Lung (tissue), 12 donors: ENCODE data around the gene ESYT3. TPM values are rescaled to one million over a fixed set of nuclear protein-coding genes. Genes with fewer than 3 reads are reported as not detected.
A peak's percentile ranks its signal among the peaks of the same experiment; 100 is the strongest.

Source experiments
- ATAC-seq: fragments of 200-7000 bp; cut with Tn5 transposase; one replicate; pipeline ENCODE4 v1.9.1; 2020; ENCODE audit warnings: moderate number of reproducible peaks; ENCODE audit not compliant: insufficient read depth, low FRiP score
- DNase-seq, 3 donors: peaks; one replicate each; pipeline ENCODE4 v3.0.0-alpha.2; 2013 to 2017
- H3K27ac ChIP-seq, 2 donors: one replicate each; pipeline ENCODE4 v1.5.1; 2013; ENCODE audit warnings: mild to moderate bottlenecking in 2 of 2, moderate library complexity in 2 of 2, control low read depth in 1 of 2, inconsistent platforms in 1 of 2, low read depth in 1 of 2, low read length in 1 of 2
- H3K27me3 ChIP-seq, 3 donors: one replicate each; pipeline ENCODE4 v1.5.1; 2013; ENCODE audit warnings: low read length in 2 of 3; ENCODE audit not compliant: control insufficient read depth in 3 of 3, insufficient read depth in 3 of 3
- H3K36me3 ChIP-seq, 4 donors: one replicate each; pipeline ENCODE4 v1.5.1; 2013; ENCODE audit warnings: low read length in 4 of 4, mild to moderate bottlenecking in 1 of 4, moderate library complexity in 1 of 4; ENCODE audit not compliant: control insufficient read depth in 4 of 4, insufficient read depth in 4 of 4
- H3K4me1 ChIP-seq, 5 donors: one replicate each; pipeline ENCODE4 v1.5.1; 2013; ENCODE audit warnings: low read length in 5 of 5, mild to moderate bottlenecking in 2 of 5, moderate library complexity in 1 of 5; ENCODE audit not compliant: control insufficient read depth in 5 of 5, insufficient read depth in 5 of 5
- H3K4me3 ChIP-seq: one replicate; pipeline ENCODE4 v1.5.1; 2013; ENCODE audit warnings: mild to moderate bottlenecking, control low read depth, moderate library complexity
- H3K9ac ChIP-seq, 2 donors: one replicate each; pipeline ENCODE4 v1.5.1; 2013; ENCODE audit warnings: low read length in 2 of 2, control low read depth in 1 of 2; ENCODE audit not compliant: insufficient read depth in 1 of 2
- H3K9me3 ChIP-seq, 4 donors: one replicate each; pipeline ENCODE4 v1.5.1; 2013; ENCODE audit warnings: low read length in 3 of 4, mild to moderate bottlenecking in 1 of 4, moderate library complexity in 1 of 4; ENCODE audit not compliant: control insufficient read depth in 4 of 4, insufficient read depth in 3 of 4
- CTCF ChIP-seq: IDR thresholded peaks from 2 replicates; pipeline ENCODE4 v1.5.1; 2012; ENCODE audit warnings: mild to moderate bottlenecking; ENCODE audit errors: control extremely low read depth, extremely low read depth
- WGBS, 2 donors: extraction: QIAGEN DNeasy Blood & Tissue Kit; methylation state at CpG; one replicate each; pipeline ENCODE4 v1.1.7; 2013; 5-methylcytosine and 5-hydroxymethylcytosine counted together
- polyA plus RNA-seq, 2 donors: library from polyadenylated mRNA; stranded (reverse); fragments of 200-250 nt; gene quantifications; one replicate each; pipeline ENCODE4 v1.2.1, GENCODE V29; 2013
- total RNA-seq, 2 donors: library from RNA; depleted of rRNA in 1 of 2; stranded (reverse); fragments of >200 nt in 1 of 2; gene quantifications; one replicate each; pipeline ENCODE4 v1.2.1, GENCODE V29; 2014 to 2021
- donor health status: control.
- donor health status: control.
- donor health status: Bipolar disorder and iron deficiency.
- donor health status: healthy.
- donor health status: DM: yes; HTN: yes; CAD: no.

The ESYT3 gene
- total and polyA plus RNA-seq, 4 donors, result 5.7 to 71.0 (median 27.0) TPM

GRCh38 chr3:138438896-138439295 lies 4.5 kb downstream of the ESYT3 start:
- no peak overlapping the region for H3K4me3 ChIP-seq
- TF ChIP-seq CTCF, result no peak
- no peaks in the 10 kb centered on the region for H3K9me3 ChIP-seq
- no peak overlapping the region for H3K27ac ChIP-seq
- H3K4me1 ChIP-seq, result peaks cover 0 to 37% (median 20%) of the 10 kb centered on the region in 5 donors
- ATAC-seq (no peak), DNase-seq (no peak)
- H3K9ac ChIP-seq, result no peak overlapping the region
- peaks cover 0 to 24% (median 22%) of the 10 kb centered on the region in 3 donors for H3K27me3 ChIP-seq
- WGBS, 2 donors, result 68 to 72% methylated on average over 11 of the region's 11 CpGs
- no peaks in the 10 kb centered on the region for H3K36me3 ChIP-seq

GRCh38 chr3:138439646-138440045 lies 5.2 kb downstream of the ESYT3 start:
- Histone ChIP-seq H3K27me3 (peaks cover 0 to 20% (median 19%) of the 10 kb centered on the region in 3 donors), H3K27ac (no peak overlapping the region), H3K4me1 (peaks cover 0 to 38% (median 13%) of the 10 kb centered on the region in 5 donors), H3K9ac (no peak overlapping the region), H3K36me3 (no peaks in the 10 kb centered on the region), H3K4me3 (no peak overlapping the region), H3K9me3 (no peaks in the 10 kb centered on the region)
- no peak for DNase-seq
- WGBS, 2 donors, result 64 to 73% methylated on average over 4 of the region's 4 CpGs
- TF ChIP-seq CTCF, result no peak
- ATAC-seq, result no peak

- TF ChIP-seq CTCF, result no peak
- no peaks in the 10 kb centered on the region for H3K9me3 ChIP-seq
- DNase-seq (peak; percentile 72 to 90 (median 84)), ATAC-seq (peak; percentile 74)
- H3K27ac ChIP-seq, result no peak overlapping the region
- WGBS, 2 donors, result 63 to 71% methylated on average over 7 of the region's 7 CpGs
- no peak overlapping the region for H3K9ac ChIP-seq
- H3K27me3 ChIP-seq, result peaks cover 0 to 19% (median 18%) of the 10 kb centered on the region in 3 donors
- H3K4me3 ChIP-seq, result no peak overlapping the region
- peaks cover 0 to 40% (median 8%) of the 10 kb centered on the region in 5 donors for H3K4me1 ChIP-seq
- H3K36me3 ChIP-seq, result no peaks in the 10 kb centered on the region
Measured at GRCh38 chr3:138440121-138440521, 5.7 kb downstream of the ESYT3 start.

GRCh38 chr3:138440596-138440995 lies 6.2 kb downstream of the ESYT3 start:
- no peaks in the 10 kb centered on the region for H3K36me3 ChIP-seq
- no peak overlapping the region for H3K9ac ChIP-seq
- H3K4me3 ChIP-seq, result no peak overlapping the region
- no peak for DNase-seq
- no peak for TF ChIP-seq CTCF
- 68 to 78% methylated on average over 3 of the region's 3 CpGs for WGBS, 2 donors
- no peaks in the 10 kb centered on the region for H3K9me3 ChIP-seq
- ATAC-seq, result no peak
- H3K27me3 ChIP-seq, result peaks cover 0 to 14% (median 14%) of the 10 kb centered on the region in 3 donors
- H3K27ac ChIP-seq, result peak overlapping the region in 1 of 2 donors; percentile 72
- peaks cover 0 to 38% (median 6%) of the 10 kb centered on the region in 5 donors for H3K4me1 ChIP-seq
